Measurements from ENCODE around the gene IFFO2. TPM values are rescaled to one million over a fixed set of nuclear protein-coding genes. Genes with fewer than 3 reads are reported as not detected.

The IFFO2 gene
- total and polyA plus RNA-seq, 2 donors (not counting 3 experiments of a cell fraction or from before 2014, with no cell fraction given): 31.1 to 31.3 TPM

DNA sequence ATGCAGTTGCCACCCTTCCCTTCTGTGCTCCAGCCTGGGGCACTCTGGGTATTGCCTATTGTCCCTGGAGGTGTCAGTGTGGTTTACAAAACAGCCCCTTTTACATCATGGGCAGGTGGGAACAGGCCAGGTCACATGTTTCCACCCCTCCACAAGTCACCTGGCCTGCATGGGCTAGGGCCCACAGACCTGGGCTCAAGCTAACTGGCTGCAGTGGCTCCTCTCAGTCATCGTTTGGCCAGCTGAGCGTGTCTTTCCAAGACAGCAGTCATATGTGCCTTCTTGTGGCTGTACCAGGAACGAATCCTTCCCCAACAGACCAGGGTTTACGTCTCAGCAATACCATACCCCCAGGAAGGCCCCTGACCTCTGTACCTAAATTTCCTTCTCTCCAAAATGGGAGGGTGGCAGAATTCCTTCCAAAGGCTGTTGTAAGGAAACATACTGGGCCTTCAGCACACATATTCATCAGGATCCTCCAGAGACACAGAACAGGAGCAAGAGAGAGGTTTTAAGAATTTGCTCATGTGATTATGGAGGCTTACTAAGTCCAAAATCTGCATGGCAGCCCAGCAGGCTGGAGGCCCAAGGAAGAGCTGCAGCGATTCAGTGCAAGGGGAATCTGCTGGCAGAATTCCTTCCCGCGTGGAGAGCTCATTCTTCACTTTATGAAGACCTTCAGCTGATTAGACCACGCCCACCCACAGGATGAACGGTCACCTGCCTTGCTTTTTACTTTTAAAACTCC lies 86.5 kb downstream of the IFFO2 start:
- Histone ChIP-seq H3K4me1 (ENCODE audit: control insufficient read depth, extremely low read depth, insufficient read depth, low read length) (no peaks in the 10 kb centered on the region), H3K9me1 (replicated peaks; ENCODE audit: control insufficient read depth, extremely low read depth, insufficient read depth, low read length) (no peaks in the 10 kb centered on the region), H4K20me1 (replicated peaks; ENCODE audit: control insufficient read depth, extremely low read depth, insufficient read depth, low read length) (no peaks in the 10 kb centered on the region), H3K4me2 (ENCODE audit: insufficient read depth, low read length) (no peak overlapping the region), H3K9me3 (replicated peaks; ENCODE audit: control insufficient read depth, insufficient read depth, low read length) (no peaks in the 10 kb centered on the region), H3K27me3 (ENCODE audit: control insufficient read depth in 2 of 2, insufficient read depth in 2 of 2, low read length in 2 of 2) (peaks cover 0 to 3% of the 10 kb centered on the region in 2 experiments), H3K79me2 (ENCODE audit: control insufficient read depth, insufficient read depth, low read length) (no peaks in the 10 kb centered on the region), H3K9ac (replicated peaks; ENCODE audit: extremely low read depth, insufficient read depth, low read length) (no peak overlapping the region), H3K4me3 (replicated peaks in 1 of 3; ENCODE audit: insufficient read depth in 1 of 3, low read depth in 1 of 3, low read length in 3 of 3) (no peak overlapping the region), H2AFZ (ENCODE audit: low read depth, low read length) (no peak overlapping the region), H3K27ac (ENCODE audit: insufficient read depth, low read depth, low read length) (no peak overlapping the region), H3K36me3 (ENCODE audit: control insufficient read depth in 2 of 2, extremely low read depth in 1 of 2, insufficient read depth in 2 of 2, low read length in 2 of 2) (no peaks in the 10 kb centered on the region)
- intact Hi-C loops (cut with micrococcal nuclease) (loop anchor here (10.0 kb wide), 1 partner anchor 1205 kb away; no protein-coding TSS in a partner anchor), dilution Hi-C loops (cut with MboI; ENCODE audit: extremely low pct_ligation_motif_present, low sequenced_read_pairs) (no loop called here)
- BruUV-seq (replicated peaks): no TSS peak
- no peak for DNase-seq (ENCODE audit: low read depth, low spot score)
- no peak for TF ChIP-seq FOS (IDR thresholded peaks at IDR 0.05; ENCODE audit: borderline replicate concordance, insufficient read depth, low read length)
- TF ChIP-seq EZH2 (IDR thresholded peaks at IDR 0.05; ENCODE audit: borderline replicate concordance, low read depth, low read length, severe bottlenecking): no peak
- TF ChIP-seq POLR2AphosphoS5 (IDR thresholded peaks at IDR 0.05; ENCODE audit: insufficient read depth, low read depth, low read length): no peak
- TF ChIP-seq GATA2 (IDR thresholded peaks at IDR 0.05; ENCODE audit: insufficient read depth, insufficient read length, low read depth, low read length): no peak
- TF ChIP-seq, protein P1, sequence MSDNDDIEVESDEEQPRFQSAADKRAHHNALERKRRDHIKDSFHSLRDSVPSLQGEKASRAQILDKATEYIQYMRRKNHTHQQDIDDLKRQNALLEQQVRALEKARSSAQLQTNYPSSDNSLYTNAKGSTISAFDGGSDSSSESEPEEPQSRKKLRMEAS (IDR thresholded peaks at IDR 0.05; ENCODE audit: insufficient read depth, insufficient read length): no peak
- ChIA-PET POLR2A (no interaction called here), CTCF (interaction anchor here (1.7 kb wide), 1 partner anchor 14 kb away, joined by 4 read pairs; no protein-coding TSS in a partner anchor)
- FAIRE-seq: no peak

DNA sequence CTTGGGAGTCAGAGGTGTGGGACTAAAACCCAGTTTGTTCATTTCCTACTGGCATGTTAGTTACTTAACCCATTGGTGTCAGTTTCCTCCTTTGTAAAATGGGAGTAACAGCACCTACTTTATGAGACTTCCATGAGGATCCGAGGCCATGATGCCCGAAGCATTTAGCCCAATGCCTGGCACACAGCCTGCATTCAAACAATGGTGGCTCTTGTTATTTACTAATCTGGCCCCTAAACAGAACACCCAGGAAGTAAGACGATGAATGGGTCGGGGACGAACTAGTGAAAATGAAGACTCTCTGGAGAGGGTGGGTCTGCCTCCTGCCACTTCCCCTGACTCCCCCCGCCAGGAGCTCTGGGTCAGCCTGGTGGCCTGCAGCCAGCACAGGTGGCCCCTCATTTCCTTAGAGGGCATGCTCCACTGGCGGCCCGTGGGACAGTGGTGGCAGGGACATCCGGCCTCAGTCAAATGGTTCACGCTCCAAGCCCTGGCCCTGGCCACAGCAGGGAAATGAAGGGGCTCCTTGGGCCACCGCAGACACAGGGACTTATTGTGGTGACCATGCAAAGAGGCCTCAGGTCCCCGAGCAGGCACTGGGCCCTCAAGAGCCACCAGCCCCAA lies 87.6 kb downstream of the IFFO2 start:
- H3K4me2 ChIP-seq (ENCODE audit: insufficient read depth, low read length): no peak overlapping the region
- no peaks in the 10 kb centered on the region for H3K9me1 ChIP-seq (replicated peaks; ENCODE audit: control insufficient read depth, extremely low read depth, insufficient read depth, low read length)
- no peaks in the 10 kb centered on the region for H3K79me2 ChIP-seq (ENCODE audit: control insufficient read depth, insufficient read depth, low read length)
- H3K27me3 ChIP-seq (ENCODE audit: control insufficient read depth in 2 of 2, insufficient read depth in 2 of 2, low read length in 2 of 2): peaks cover 0 to 3% of the 10 kb centered on the region in 2 experiments
- ChIA-PET POLR2A (no interaction called here), CTCF (no interaction called here)
- DNase-seq (ENCODE audit: low read depth, low spot score) (no peak), FAIRE-seq (no peak)
- intact Hi-C loops (cut with micrococcal nuclease): no loop called here
- no peak overlapping the region for H3K4me3 ChIP-seq (replicated peaks in 1 of 3; ENCODE audit: insufficient read depth in 1 of 3, low read depth in 1 of 3, low read length in 3 of 3)
- no peak overlapping the region for H3K27ac ChIP-seq (ENCODE audit: insufficient read depth, low read depth, low read length)
- no peak overlapping the region for H2AFZ ChIP-seq (ENCODE audit: low read depth, low read length)
- H3K9me3 ChIP-seq (replicated peaks; ENCODE audit: control insufficient read depth, insufficient read depth, low read length): no peaks in the 10 kb centered on the region
- BruUV-seq (replicated peaks): no TSS peak
- H3K36me3 ChIP-seq (ENCODE audit: control insufficient read depth in 2 of 2, extremely low read depth in 1 of 2, insufficient read depth in 2 of 2, low read length in 2 of 2): no peaks in the 10 kb centered on the region
- TF ChIP-seq POLR2A (IDR thresholded peaks at IDR 0.05; ENCODE audit: low read depth, low read length) (no peak), EZH2 (IDR thresholded peaks at IDR 0.05; ENCODE audit: borderline replicate concordance, low read depth, low read length, severe bottlenecking) (no peak), FOS (IDR thresholded peaks at IDR 0.05; ENCODE audit: borderline replicate concordance, insufficient read depth, low read length) (no peak), MYC (IDR thresholded peaks at IDR 0.05; ENCODE audit: low read depth, low read length) (no peak), POLR2AphosphoS5 (IDR thresholded peaks at IDR 0.05; ENCODE audit: insufficient read depth, low read depth, low read length) (no peak), GATA2 (IDR thresholded peaks at IDR 0.05; ENCODE audit: insufficient read depth, insufficient read length, low read depth, low read length) (no peak), JUN (IDR thresholded peaks at IDR 0.05; ENCODE audit: borderline replicate concordance, insufficient read depth, insufficient read length, low read depth) (no peak)
- TF ChIP-seq, protein P2, sequence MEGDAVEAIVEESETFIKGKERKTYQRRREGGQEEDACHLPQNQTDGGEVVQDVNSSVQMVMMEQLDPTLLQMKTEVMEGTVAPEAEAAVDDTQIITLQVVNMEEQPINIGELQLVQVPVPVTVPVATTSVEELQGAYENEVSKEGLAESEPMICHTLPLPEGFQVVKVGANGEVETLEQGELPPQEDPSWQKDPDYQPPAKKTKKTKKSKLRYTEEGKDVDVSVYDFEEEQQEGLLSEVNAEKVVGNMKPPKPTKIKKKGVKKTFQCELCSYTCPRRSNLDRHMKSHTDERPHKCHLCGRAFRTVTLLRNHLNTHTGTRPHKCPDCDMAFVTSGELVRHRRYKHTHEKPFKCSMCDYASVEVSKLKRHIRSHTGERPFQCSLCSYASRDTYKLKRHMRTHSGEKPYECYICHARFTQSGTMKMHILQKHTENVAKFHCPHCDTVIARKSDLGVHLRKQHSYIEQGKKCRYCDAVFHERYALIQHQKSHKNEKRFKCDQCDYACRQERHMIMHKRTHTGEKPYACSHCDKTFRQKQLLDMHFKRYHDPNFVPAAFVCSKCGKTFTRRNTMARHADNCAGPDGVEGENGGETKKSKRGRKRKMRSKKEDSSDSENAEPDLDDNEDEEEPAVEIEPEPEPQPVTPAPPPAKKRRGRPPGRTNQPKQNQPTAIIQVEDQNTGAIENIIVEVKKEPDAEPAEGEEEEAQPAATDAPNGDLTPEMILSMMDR (IDR thresholded peaks at IDR 0.05; ENCODE audit: extremely low read depth in 1 of 2, insufficient read depth in 1 of 2, low read depth in 1 of 2, low read length in 2 of 2): no peak
- TF ChIP-seq, protein P1 (IDR thresholded peaks at IDR 0.05; ENCODE audit: insufficient read depth, insufficient read length): no peak
- H3K9ac ChIP-seq (replicated peaks; ENCODE audit: extremely low read depth, insufficient read depth, low read length): no peak overlapping the region
- dilution Hi-C loops (cut with MboI; ENCODE audit: extremely low pct_ligation_motif_present, low sequenced_read_pairs): no loop called here
- H4K20me1 ChIP-seq (replicated peaks; ENCODE audit: control insufficient read depth, extremely low read depth, insufficient read depth, low read length): no peaks in the 10 kb centered on the region
- no peaks in the 10 kb centered on the region for H3K4me1 ChIP-seq (ENCODE audit: control insufficient read depth, extremely low read depth, insufficient read depth, low read length)
